Liver (tissue), 9 donors: ENCODE measurements around the gene MMD. TPM values are rescaled to one million over a fixed set of nuclear protein-coding genes. Genes with fewer than 3 reads are reported as not detected.
"Not testable (repeated sequence)": the region's sequence is repeated elsewhere in the genome, so short reads cannot be mapped to it uniquely, and the experiment has no call there.

ENCODE experiments used
- DNase-seq: peaks from one replicate; pipeline ENCODE4 v3.0.0-alpha.2; 2017; ENCODE audit warnings: low spot score
- H3K27ac ChIP-seq, 2 donors: one replicate each; pipeline ENCODE4 v1.7.0; 2013; ENCODE audit warnings: inconsistent platforms in 2 of 2, low read length in 2 of 2, control low read depth in 1 of 2, low read depth in 1 of 2, mild to moderate bottlenecking in 1 of 2
- H3K27me3 ChIP-seq, 4 donors: one replicate each; pipeline versions ENCODE4 v1.6.1 to v1.7.0; 2013; ENCODE audit warnings: low read length in 3 of 4, inconsistent platforms in 1 of 4, mild to moderate bottlenecking in 1 of 4, moderate library complexity in 1 of 4; ENCODE audit not compliant: control insufficient read depth in 4 of 4, insufficient read depth in 4 of 4
- H3K36me3 ChIP-seq, 4 donors: one replicate each; pipeline versions ENCODE4 v1.6.1 to v1.7.0; 2013; ENCODE audit warnings: low read length in 3 of 4, mild to moderate bottlenecking in 3 of 4, low read depth in 1 of 4, moderate library complexity in 1 of 4; ENCODE audit not compliant: control insufficient read depth in 4 of 4, insufficient read depth in 3 of 4
- H3K4me1 ChIP-seq, 4 donors: one replicate each; pipeline versions ENCODE4 v1.6.1 to v1.7.0; 2013; ENCODE audit warnings: low read length in 3 of 4, mild to moderate bottlenecking in 3 of 4, moderate library complexity in 1 of 4; ENCODE audit not compliant: control insufficient read depth in 4 of 4, insufficient read depth in 4 of 4
- H3K4me3 ChIP-seq, 3 donors: one replicate each; pipeline versions ENCODE4 v1.6.1 to v1.7.0; 2013; ENCODE audit warnings: low read length in 3 of 3, control low read depth in 1 of 3, low read depth in 1 of 3, mild to moderate bottlenecking in 1 of 3
- H3K9ac ChIP-seq, 2 donors: one replicate each; pipeline ENCODE4 v1.7.0; 2013; ENCODE audit warnings: low read length in 2 of 2, mild to moderate bottlenecking in 2 of 2, moderate library complexity in 2 of 2, control low read depth in 1 of 2, low read depth in 1 of 2
- H3K9me3 ChIP-seq, 4 donors: one replicate each; pipeline versions ENCODE4 v1.6.1 to v1.7.0; 2013; ENCODE audit warnings: low read length in 3 of 4; ENCODE audit not compliant: control insufficient read depth in 4 of 4
- CTCF ChIP-seq: fragments of 150-350 bp; IDR thresholded peaks from 2 replicates; pipeline ENCODE4 v1.5.1; 2017; ENCODE audit warnings: improper control_type of control experiment, low read depth, low read length; ENCODE audit not compliant: missing input control
- GABPA ChIP-seq, 2 donors: IDR thresholded peaks in 1 of 2; conservative IDR thresholded peaks in 1 of 2; 2 replicates each; pipeline ENCODE4 v1.6.1; 2016; ENCODE audit warnings: antibody characterized with exemption in 2 of 2, mild to moderate bottlenecking in 1 of 2, moderate library complexity in 1 of 2
- JUND ChIP-seq, 2 donors: IDR thresholded peaks; 2 replicates each; pipeline ENCODE4 v1.6.1; 2016; ENCODE audit warnings: antibody characterized with exemption in 2 of 2
- REST ChIP-seq: IDR thresholded peaks from 2 replicates; pipeline ENCODE4 v1.6.1; 2016; ENCODE audit warnings: antibody characterized with exemption, mild to moderate bottlenecking
- RXRA ChIP-seq, 2 donors: IDR thresholded peaks; 2 replicates each; pipeline ENCODE4 v1.6.1; 2017 to 2018; ENCODE audit warnings: antibody characterized with exemption in 2 of 2, mild to moderate bottlenecking in 1 of 2
- WGBS: extraction: QIAGEN DNeasy Blood & Tissue Kit; methylation state at CpG from one replicate; pipeline ENCODE4 v1.1.7; 2013; 5-methylcytosine and 5-hydroxymethylcytosine counted together
- polyA plus RNA-seq, 2 donors: library from polyadenylated mRNA; stranded (reverse) in 1 of 2; unstranded in 1 of 2; fragments of 200-250 nt in 1 of 2; fragments of >200 nt in 1 of 2; fragmentation: Nextera tagmentation in 1 of 2; extraction: Ambion mirVana in 1 of 2; gene quantifications; one replicate each; pipeline versions ENCODE4 v1.2.1 to v1.2.3, GENCODE V29; 2013 to 2015
- total RNA-seq, 2 donors: library from RNA; depleted of rRNA; stranded (reverse); fragments of >200 nt; gene quantifications; one replicate each; pipeline ENCODE4 v1.2.3, GENCODE V29; 2014
- donor health status: healthy.
- donor health status: healthy.
- donor health status: healthy.
- donor health status: healthy.
- donor health status: healthy.

MMD gene, protein sequence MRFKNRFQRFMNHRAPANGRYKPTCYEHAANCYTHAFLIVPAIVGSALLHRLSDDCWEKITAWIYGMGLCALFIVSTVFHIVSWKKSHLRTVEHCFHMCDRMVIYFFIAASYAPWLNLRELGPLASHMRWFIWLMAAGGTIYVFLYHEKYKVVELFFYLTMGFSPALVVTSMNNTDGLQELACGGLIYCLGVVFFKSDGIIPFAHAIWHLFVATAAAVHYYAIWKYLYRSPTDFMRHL
- 10 to 100 TPM; 12.9 to 18.7 TPM for total RNA-seq
- 1 to 10 TPM; 4.9 to 9.9 TPM for polyA plus RNA-seq

DNA sequence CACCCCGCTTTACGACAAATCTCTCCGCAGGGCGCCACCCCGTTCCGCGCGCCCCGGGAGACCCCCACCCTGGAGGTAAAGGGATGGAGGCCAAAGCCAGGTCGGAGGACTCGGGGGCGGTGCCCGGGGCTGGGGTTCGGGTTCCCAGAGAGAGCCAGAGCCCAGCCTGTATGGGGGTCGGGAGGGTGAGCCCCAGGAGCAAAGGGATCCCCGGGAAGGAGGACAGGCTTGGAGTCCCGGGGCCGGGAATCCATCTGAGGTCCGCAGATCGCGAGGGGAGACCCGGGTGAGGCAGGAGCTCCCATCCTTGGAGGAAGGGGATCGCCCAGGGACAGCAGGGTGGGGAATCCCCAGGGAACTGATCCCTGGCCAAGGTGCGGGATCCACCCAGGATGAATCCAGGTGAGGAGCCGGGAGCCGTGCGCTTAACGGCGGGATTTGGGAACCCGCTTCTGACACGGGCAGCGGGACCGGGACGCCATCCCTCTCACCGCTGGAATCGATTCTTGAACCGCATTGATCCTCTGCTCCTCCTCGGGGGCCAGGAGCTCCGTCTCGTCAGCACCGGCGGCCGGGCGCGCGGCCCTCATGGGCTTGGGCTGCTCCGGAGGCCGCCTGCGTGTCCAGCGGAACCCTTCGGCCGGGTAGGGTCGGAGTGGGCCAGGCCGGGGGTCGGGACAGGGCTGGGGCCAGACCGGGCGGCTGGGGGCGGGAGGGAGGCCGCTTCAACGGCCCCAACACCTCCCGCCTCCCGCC, at the start of gene MMD:
MMD (minus strand) TSS at position 657 of the 756 bp plus-strand sequence; CDS start at position 517, 140 bp downstream.
- TF ChIP-seq CTCF (no peak), RXRA (IDR thresholded peaks at IDR 0.05) (peak in 1 of 2 donors; percentile 15)
- Histone ChIP-seq H3K4me1 (peaks cover 3 to 19% (median 10%) of the 10 kb centered on the region in 4 donors), H3K9ac (peak within 1 kb of the TSS; percentile 56 to 80), H3K36me3 (no peaks in the 10 kb centered on the region), H3K9me3 (no peaks in the 10 kb centered on the region), H3K27ac (peak within 1 kb of the TSS; percentile 87 to 88), H3K27me3 (no peaks in the 10 kb centered on the region), H3K4me3 (peak within 1 kb of the TSS; percentile 78 to 95 (median 79))
- WGBS, result under 1% methylated on average over 62 of the region's 62 CpGs
- DNase-seq, result no peak

GRCh38 chr17:55466671-55467070, 45.0 kb upstream of the MMD start:
- Histone ChIP-seq H3K27me3 (no peaks in the 10 kb centered on the region), H3K4me3 (no peak overlapping the region), H3K27ac (no peak overlapping the region), H3K36me3 (no peaks in the 10 kb centered on the region), H3K4me1 (no peaks in the 10 kb centered on the region), H3K9ac (no peak overlapping the region), H3K9me3 (no peaks in the 10 kb centered on the region)
- DNase-seq, result no peak
- TF ChIP-seq REST, result no peak
- 69% methylated on average over 7 of the region's 7 CpGs for WGBS

DNA sequence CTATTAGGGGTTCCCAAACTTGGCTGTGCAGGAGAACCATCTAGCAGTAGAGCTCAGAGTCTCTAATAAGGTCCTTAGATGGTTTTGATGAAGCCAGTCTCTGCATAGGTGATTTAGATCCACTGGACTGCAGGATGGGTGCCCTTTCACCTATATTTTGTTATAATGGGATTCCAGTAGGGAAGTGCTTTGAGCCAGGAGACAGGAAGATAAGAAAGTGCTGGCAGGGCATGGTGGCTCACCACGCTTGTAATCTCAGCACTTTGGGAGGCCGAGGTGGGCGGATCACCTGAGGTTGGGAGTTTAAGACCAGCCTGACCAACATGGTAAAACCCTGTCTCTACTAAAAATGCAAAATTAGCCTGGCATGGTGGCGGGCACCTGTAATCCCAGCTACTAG, 44.1 kb upstream of the MMD start:
- not testable (repeated sequence) for H3K9me3 ChIP-seq, H3K4me3 ChIP-seq, H3K27me3 ChIP-seq, H3K4me1 ChIP-seq, DNase-seq, H3K27ac ChIP-seq, H3K36me3 ChIP-seq, H3K9ac ChIP-seq
- 89% methylated on average over 4 of the region's 4 CpGs for whole genome bisulfite sequencing

DNA sequence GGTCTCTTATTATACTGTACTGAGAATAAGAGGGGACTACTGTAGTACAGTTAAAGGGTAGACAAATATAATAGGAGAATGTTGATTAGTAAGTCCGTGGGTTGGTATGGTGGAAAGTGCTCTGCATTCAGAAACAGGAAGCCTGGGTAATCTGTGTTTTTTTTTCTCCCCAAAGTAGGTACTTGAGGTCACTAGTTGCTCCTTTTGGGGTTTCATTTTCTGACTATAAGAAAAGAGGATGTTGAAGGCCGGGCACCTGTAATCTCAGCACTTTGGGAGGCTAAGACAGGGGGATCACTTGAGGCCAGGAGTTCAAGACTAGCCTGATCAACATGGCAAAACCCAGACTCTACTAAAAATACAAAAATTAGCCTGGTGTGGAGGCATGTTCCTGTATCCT, 42.0 kb upstream of the MMD start:
- TF ChIP-seq GABPA (IDR thresholded peaks at IDR 0.05 in 1 of 2, conservative IDR thresholded peaks at IDR 0.05 in 1 of 2), result no peak
- no peak for TF ChIP-seq JUND (IDR thresholded peaks at IDR 0.05)
- H3K27ac ChIP-seq, result no peak overlapping the region
- H3K36me3 ChIP-seq, result no peaks in the 10 kb centered on the region
- H3K9ac ChIP-seq, result no peak overlapping the region
- no peaks in the 10 kb centered on the region for H3K9me3 ChIP-seq
- H3K27me3 ChIP-seq, result no peaks in the 10 kb centered on the region
- H3K4me3 ChIP-seq, result no peak overlapping the region
- WGBS, result 76% methylated on average over 2 of the region's 2 CpGs
- DNase-seq, result no peak
- H3K4me1 ChIP-seq, result no peaks in the 10 kb centered on the region
